Stimulated activated CD4-positive, alpha-beta T cell treated with anti-CD3 and anti-CD28 coated beads, TNF-alpha, amount 100 ng/mL, for 1 hour (primary cell): ENCODE results near the gene OPN1MW3.
"Not testable (repeated sequence)": the region's sequence is repeated elsewhere in the genome, so short reads cannot be mapped to it uniquely, and the experiment has no call there.

Experiments
- DNase-seq, 3 donors: peaks; one replicate each; pipeline ENCODE4 v3.0.0-alpha.2; 2020; ENCODE audit warnings: low read depth in 3 of 3, low spot score in 1 of 3

Gene OPN1MW3

DNA sequence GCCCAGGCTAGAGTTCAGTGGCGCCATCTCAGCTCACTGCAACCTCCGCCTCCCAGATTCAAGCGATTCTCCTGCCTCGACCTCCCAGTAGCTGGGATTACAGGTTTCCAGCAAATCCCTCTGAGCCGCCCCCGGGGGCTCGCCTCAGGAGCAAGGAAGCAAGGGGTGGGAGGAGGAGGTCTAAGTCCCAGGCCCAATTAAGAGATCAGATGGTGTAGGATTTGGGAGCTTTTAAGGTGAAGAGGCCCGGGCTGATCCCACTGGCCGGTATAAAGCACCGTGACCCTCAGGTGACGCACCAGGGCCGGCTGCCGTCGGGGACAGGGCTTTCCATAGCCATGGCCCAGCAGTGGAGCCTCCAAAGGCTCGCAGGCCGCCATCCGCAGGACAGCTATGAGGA lies at the start of gene OPN1MW3:
Gene OPN1MW3, plus strand, starts transcription at position 301 of the 400 bp plus-strand sequence. Its CDS starts 38 bp downstream, at position 339.
- not testable (repeated sequence) for DNase-seq

DNA sequence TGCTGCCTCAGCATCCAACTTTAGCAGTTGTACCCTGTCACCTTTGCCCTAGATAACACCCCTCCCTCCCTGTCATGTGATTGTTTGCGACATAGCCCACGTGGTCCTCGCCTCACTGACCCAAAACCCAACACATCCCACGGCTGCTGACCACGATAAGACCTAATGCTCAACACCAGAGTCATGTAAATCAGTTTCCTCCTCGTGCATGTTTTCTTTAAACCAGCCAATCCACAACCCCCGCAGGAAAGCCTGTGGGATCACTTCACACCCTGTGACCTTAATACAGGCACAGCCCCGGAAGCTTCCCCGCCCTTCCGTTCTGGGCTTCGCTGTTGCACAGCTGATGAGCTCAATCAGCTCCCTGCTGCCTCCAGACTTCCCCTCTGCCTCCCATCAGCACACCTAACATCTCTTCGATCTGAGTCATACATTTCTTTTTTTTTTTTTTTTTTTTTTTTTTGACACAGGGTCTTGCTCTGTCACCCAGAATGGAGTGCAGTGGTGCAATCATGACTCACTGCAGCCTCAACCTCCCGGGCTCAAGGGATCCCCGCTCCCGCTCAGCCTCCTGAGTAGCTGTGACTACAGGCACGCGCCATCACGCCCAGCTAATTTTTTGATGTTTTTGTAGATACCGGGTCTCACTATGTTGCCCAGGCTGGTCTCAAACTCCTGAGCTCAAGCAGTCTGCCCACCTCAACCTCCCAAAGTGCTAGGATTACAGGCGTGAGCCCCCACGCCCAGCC lies 47.5 kb upstream of the OPN1MW3 start:
- DNase-seq, result not testable (repeated sequence)

DNA sequence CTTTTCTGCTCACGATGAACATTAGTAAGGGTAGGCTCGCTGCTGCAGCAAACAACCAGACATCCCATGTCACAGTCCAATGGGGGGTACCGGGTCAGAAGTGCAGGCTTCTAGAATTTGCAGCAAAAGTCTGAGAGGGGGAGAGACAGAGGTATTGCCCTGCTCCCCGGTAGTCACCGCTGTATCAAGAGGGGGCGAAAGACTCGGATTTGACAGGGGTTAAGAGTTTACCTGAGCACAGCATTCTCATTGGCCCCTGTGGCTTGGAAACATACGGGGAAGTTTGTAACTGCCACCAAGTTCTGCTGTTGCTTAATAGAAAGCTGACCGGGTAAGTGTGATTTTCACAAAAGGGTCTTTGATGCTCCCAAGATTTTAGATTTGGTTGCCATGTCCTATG lies 46.3 kb upstream of the OPN1MW3 start:
- not testable (repeated sequence) for DNase-seq

DNA sequence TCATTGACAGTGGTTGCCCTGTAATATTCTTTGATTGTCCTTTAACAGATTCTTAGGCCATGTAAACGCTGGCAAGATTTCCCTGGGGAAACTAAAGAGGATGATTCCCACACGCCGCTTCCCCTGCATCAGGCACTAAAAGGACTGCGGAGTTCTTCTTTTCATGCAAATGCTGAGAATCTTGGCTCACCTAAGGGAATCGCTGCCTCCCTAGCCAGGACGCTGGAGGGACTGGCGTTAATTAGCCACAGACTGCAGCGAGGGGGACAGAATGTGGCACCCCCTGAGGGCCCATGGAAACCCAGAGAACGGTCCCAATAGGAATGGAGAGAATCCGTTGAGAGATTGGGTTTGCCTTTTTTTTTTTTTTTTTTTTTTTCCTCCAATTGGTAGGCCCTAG lies 45.9 kb upstream of the OPN1MW3 start:
- DNase-seq, result not testable (repeated sequence)

DNA sequence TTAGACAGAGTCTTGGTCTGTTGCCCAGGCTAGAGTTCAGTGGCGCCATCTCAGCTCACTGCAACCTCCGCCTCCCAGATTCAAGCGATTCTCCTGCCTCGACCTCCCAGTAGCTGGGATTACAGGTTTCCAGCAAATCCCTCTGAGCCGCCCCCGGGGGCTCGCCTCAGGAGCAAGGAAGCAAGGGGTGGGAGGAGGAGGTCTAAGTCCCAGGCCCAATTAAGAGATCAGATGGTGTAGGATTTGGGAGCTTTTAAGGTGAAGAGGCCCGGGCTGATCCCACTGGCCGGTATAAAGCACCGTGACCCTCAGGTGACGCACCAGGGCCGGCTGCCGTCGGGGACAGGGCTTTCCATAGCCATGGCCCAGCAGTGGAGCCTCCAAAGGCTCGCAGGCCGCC lies 37.9 kb upstream of the OPN1MW3 start, which contains the start of gene OPN1MW2:
Gene OPN1MW2, plus strand, starts transcription at position 301 of the 400 bp plus-strand sequence. Its CDS starts 60 bp downstream, at position 361.
- not testable (repeated sequence) for DNase-seq

DNA sequence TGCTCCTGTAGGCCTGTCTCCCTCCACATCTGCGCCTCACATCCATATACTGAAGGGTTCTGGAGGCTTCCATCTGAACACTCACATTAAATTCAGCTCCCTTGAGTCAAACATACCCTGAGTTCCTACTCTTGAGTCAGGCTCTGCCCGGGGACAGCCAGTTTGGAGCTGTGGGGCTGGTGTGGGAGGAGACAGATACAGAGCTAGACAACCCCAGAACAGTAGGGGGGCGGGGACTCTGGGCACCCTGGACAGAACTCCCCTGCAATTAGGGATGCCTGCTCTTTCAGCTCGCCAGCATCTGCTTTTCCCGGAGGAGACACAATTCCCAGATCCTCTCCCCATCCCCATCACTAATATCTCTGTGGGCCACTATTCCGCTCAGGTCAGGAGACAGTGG lies 32.1 kb upstream of the OPN1MW3 start:
- not testable (repeated sequence) for DNase-seq

DNA sequence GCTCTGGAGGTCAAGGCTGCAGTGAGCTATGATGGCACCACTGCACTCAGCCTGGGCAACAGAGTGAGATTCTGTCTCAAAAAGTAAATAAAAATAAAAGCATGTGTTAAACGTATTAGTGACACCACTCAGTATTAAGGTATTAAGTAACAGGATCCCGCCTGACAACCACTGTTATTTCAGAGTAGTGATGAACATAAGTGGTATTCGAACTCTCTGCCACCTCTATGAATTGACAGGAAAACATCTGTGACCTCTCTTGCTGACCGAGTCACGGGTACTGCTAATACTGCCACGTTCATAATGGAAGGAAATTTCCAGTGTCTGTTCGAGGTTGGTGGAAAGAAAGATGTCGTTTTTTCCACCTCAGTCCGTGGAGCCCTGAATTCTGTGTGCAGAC lies 30.7 kb upstream of the OPN1MW3 start:
- not testable (repeated sequence) for DNase-seq

DNA sequence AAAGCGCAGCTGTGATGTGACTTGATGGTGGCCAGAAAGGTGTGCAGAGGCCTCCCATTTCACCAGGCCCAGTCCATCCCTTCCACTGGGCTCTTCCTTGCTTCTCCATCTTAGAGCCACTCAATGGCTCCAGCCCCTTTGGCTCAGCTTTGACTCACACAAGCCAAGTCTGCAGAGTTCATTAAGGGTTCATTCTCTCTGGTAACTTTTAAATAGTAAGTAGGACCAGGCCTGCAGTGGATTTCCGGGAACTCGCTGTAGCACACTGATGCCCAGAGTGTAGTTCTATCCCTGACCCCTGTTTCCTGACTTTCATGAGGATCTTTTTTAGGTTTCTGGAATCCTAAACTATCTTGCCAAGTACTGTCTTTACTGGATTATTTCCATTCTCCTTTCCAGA lies 25.9 kb upstream of the OPN1MW3 start:
- not testable (repeated sequence) for DNase-seq

DNA sequence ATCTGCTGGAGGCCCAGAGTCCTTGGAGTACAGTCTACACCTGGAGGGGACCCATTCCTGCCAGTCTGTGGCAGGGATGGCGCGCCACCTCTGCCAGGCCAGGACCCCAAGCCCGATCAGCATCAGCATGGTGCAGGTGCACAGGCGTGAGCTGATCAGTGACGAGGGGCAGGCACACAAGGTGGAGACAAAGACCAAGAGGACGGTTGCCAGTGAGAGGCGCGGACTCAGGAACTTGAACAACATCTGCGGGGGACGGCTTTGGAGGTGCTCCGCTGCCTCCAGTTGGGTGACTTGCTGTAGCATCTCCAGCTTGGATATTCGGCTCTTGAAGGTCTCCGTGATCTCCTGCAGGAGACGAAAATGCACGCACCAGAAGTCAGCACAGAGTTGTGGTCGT lies 23.8 kb upstream of the OPN1MW3 start:
- not testable (repeated sequence) for DNase-seq

DNA sequence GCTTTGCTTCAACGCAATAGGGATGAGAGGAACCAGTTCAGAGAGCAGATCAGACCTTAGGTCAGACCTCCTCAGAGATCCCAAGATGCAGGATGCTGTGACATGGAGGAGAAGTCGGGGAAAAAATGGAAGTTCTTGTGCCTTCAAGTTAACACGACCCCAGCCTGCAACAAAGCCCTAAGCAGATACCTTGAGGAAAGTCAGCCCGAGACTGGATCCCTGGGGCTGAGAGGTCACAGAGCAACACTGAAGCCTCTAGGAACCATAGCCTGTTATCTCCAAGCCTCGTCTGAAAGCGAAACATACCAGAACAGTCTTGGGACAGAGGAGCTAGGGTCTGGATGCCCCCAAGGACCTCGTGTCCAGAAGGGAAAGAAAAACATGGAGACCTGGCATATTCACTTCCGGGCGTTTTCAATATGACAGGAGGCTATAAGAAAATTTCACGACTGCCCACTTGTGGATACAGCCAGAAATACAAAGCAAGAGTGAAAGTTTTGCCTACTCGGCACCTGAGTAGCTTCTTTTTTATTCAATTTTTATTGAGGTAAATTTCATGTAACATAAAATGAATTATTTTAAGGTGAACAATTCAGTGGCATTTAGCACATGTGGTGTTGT lies 18.3 kb upstream of the OPN1MW3 start:
- not testable (repeated sequence) for DNase-seq

DNA sequence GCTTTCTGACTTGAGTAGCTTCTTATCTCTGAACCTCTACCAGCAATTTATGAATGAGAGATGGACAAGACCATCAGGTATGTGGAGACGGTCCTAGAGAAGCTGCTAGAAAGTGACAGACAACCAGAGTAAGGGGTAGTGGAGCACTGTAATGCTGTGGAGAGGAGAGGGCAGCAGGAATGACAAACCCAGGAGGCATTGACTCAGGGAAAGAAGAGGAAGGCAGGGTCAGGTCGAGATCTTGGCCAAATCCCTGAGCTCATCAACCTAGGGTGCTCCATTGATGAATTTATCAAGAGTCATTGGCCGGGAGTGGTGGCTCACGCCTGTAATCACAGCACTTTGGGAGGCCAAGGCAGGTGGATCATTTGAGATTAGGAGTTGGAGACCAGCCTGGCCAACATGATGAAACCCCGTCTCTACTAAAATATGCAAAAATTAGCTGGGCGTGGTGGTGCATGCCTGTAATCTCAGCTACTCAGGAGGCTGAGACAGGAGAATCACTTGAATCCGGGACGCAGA lies 17.3 kb upstream of the OPN1MW3 start:
- DNase-seq, result not testable (repeated sequence)

DNA sequence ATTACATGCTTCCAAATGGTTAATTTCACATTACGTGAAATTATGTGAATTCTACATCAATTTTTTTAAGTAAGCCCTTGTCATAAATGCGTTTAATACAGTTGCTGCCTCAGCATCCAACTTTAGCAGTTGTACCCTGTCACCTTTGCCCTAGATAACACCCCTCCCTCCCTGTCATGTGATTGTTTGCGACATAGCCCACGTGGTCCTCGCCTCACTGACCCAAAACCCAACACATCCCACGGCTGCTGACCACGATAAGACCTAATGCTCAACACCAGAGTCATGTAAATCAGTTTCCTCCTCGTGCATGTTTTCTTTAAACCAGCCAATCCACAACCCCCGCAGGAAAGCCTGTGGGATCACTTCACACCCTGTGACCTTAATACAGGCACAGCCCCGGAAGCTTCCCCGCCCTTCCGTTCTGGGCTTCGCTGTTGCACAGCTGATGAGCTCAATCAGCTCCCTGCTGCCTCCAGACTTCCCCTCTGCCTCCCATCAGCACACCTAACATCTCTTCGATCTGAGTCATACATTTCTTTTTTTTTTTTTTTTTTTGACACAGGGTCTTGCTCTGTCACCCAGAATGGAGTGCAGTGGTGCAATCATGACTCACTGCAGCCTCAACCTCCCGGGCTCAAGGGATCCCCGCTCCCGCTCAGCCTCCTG lies 9.9 kb upstream of the OPN1MW3 start:
- not testable (repeated sequence) for DNase-seq

DNA sequence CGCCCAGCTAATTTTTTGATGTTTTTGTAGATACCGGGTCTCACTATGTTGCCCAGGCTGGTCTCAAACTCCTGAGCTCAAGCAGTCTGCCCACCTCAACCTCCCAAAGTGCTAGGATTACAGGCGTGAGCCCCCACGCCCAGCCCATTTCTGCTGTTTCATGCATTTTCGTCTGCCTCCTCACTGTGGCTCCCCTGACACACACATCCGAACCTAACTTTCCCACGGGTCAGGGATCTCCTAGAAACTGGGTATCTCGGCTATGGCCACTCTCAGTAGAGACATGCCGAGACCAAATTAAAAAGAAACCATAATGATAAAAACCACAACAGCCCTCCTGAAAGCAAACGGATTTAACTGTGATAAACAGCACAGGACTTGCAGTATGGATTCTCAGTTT lies 9.3 kb upstream of the OPN1MW3 start:
- DNase-seq, result not testable (repeated sequence)

DNA sequence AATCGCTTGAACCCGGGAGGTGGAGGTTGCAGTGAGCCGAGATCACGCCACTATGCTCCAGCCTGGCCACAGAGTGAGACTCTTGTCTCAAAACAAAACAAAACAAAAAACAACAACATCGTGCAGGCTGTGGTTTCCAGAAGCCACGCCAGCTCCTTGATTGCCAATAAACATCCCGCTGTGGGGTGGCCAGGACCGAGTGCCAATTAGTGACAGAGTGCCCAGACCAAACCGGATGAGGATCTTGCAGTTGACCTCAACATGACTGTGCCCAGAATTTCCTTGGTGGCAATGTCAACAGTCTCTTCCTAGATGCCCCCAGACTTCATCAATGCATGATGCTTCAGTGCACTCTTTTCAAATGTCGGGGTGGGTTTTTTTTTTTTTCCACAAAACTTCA lies 1.3 kb downstream of the OPN1MW3 start:
- DNase-seq, result not testable (repeated sequence)

DNA sequence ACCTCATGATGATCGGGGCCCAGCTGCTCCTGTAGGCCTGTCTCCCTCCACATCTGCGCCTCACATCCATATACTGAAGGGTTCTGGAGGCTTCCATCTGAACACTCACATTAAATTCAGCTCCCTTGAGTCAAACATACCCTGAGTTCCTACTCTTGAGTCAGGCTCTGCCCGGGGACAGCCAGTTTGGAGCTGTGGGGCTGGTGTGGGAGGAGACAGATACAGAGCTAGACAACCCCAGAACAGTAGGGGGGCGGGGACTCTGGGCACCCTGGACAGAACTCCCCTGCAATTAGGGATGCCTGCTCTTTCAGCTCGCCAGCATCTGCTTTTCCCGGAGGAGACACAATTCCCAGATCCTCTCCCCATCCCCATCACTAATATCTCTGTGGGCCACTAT lies 5.7 kb downstream of the OPN1MW3 start:
- not testable (repeated sequence) for DNase-seq

DNA sequence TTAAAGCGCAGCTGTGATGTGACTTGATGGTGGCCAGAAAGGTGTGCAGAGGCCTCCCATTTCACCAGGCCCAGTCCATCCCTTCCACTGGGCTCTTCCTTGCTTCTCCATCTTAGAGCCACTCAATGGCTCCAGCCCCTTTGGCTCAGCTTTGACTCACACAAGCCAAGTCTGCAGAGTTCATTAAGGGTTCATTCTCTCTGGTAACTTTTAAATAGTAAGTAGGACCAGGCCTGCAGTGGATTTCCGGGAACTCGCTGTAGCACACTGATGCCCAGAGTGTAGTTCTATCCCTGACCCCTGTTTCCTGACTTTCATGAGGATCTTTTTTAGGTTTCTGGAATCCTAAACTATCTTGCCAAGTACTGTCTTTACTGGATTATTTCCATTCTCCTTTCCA lies 11.9 kb downstream of the OPN1MW3 start:
- not testable (repeated sequence) for DNase-seq

DNA sequence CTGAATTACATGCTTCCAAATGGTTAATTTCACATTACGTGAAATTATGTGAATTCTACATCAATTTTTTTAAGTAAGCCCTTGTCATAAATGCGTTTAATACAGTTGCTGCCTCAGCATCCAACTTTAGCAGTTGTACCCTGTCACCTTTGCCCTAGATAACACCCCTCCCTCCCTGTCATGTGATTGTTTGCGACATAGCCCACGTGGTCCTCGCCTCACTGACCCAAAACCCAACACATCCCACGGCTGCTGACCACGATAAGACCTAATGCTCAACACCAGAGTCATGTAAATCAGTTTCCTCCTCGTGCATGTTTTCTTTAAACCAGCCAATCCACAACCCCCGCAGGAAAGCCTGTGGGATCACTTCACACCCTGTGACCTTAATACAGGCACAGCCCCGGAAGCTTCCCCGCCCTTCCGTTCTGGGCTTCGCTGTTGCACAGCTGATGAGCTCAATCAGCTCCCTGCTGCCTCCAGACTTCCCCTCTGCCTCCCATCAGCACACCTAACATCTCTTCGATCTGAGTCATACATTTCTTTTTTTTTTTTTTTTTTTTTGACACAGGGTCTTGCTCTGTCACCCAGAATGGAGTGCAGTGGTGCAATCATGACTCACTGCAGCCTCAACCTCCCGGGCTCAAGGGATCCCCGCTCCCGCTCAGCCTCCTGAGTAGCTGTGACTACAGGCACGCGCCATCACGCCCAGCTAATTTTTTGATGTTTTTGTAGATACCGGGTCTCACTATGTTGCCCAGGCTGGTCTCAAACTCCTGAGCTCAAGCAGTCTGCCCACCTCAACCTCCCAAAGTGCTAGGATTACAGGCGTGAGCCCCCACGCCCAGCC lies 27.3 kb downstream of the OPN1MW3 start:
- not testable (repeated sequence) for DNase-seq

DNA sequence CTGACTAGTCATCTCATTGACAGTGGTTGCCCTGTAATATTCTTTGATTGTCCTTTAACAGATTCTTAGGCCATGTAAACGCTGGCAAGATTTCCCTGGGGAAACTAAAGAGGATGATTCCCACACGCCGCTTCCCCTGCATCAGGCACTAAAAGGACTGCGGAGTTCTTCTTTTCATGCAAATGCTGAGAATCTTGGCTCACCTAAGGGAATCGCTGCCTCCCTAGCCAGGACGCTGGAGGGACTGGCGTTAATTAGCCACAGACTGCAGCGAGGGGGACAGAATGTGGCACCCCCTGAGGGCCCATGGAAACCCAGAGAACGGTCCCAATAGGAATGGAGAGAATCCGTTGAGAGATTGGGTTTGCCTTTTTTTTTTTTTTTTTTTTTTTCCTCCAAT lies 29.0 kb downstream of the OPN1MW3 start:
- not testable (repeated sequence) for DNase-seq

DNA sequence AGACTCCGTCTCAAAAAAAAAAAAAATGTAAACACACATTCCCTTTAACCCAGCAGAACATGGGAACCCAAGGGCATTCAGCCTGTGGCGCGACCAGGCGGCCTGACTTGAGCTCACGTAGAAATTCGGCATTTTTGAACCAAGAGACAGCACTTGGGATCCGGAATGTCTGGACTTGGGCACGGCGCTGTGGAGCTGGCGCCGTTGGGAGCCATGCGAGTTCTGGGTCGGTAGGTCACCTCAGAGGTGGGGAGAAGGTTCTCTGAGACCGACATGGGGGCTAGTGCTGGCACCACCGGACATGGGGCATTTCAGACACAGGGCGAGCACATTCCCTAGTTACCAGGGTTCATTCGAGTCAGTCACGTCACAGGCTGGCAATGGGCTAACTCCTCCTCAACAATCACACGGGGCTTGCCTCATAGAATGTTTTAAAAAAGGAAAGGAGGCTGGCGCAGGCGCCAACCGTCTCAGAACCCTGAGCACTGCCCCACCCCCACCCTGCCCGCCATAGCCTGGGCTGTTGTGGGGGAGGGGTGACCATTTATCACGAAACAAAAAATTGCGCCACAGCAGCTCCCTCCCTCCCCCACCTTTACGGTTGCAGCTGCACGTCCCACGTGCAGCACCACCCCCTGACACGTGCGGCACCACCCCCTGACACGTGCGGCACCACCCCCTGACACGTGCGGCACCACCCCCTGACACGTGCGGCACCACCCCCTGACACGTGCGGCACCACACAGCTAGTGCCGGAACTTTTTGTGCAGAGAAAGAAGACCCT lies 37.6 kb downstream of the OPN1MW3 start, which contains the start of gene TEX28:
Gene TEX28, minus strand, starts transcription at position 334 of the 784 bp plus-strand sequence. CDS start 3,007 bp downstream, outside the sequence.
- no peak for DNase-seq
